Body of pancreas (tissue), 4 donors: ENCODE data around the gene SMG5. TPM values are rescaled to one million over a fixed set of nuclear protein-coding genes. Genes with fewer than 3 reads are reported as not detected.

Experiments used
- ATAC-seq: fragments of 150-250 bp; one replicate; pipeline ENCODE4 v1.9.1; 2016
- DNase-seq, 4 donors: peaks; one replicate each; pipeline ENCODE4 v3.0.0-alpha.2; 2019
- H3K27ac ChIP-seq, 4 donors: fragments of 200-600 bp; sonication (generic); 1 replicate in 3 of 4; 2 replicates in 1 of 4; pipeline versions ENCODE4 v1.5.1 to v1.6.1; 2016 to 2019; ENCODE audit warnings: mild to moderate bottlenecking in 1 of 4, mixed read lengths in 1 of 4, moderate library complexity in 1 of 4
- H3K27me3 ChIP-seq, 2 donors: fragments of 200-600 bp; sonication (generic); one replicate each; pipeline ENCODE4 v1.6.0; 2016; ENCODE audit warnings: mild to moderate bottlenecking in 1 of 2
- H3K36me3 ChIP-seq, 2 donors: fragments of 200-600 bp; sonication (generic); replicated peaks in 1 of 2; 2 replicates each; pipeline ENCODE4 v1.5.1; 2016; ENCODE audit warnings: low read depth in 2 of 2; ENCODE audit not compliant: insufficient read depth in 1 of 2
- H3K4me1 ChIP-seq: fragments of 200-600 bp; sonication (generic); one replicate; pipeline ENCODE4 v1.6.0; 2016
- H3K4me3 ChIP-seq, 2 donors: fragments of 200-600 bp; sonication (generic); 1 replicate in 1 of 2; 2 replicates in 1 of 2; pipeline ENCODE4 v1.5.1; 2016 to 2019
- H3K9me3 ChIP-seq, 3 donors: fragments of 200-600 bp; sonication (generic); 1 replicate in 2 of 3; 2 replicates in 1 of 3; pipeline ENCODE4 v1.5.1; 2016
- POLR2A ChIP-seq, 3 donors: fragments of 450-650 bp; IDR thresholded peaks; one replicate each; pipeline ENCODE4 v1.6.1; 2016; ENCODE audit warnings: antibody characterized with exemption in 3 of 3, mild to moderate bottlenecking in 2 of 3
- whole genome bisulfite sequencing, 2 donors: methylation state at CpG; one replicate each; pipeline ENCODE4 v1.1.5; 2017; 5-methylcytosine and 5-hydroxymethylcytosine counted together
- intact Hi-C: fragments of 100-400 bp; cut with DNase I; formaldehyde crosslinking; loops from one replicate; pipeline ENCODE4 v1.15.1; 2023
- total RNA-seq, 2 donors: library from RNA; depleted of rRNA; stranded (reverse); fragments of >200 nt; gene quantifications; one replicate each; pipeline ENCODE4 v1.1.0, GENCODE V29; 2016
- TF ChIP-seq, protein P1 (sequence below), 7 experiments: fragments of 450-650 bp in 4 of 7; fragments of 200-600 bp in 3 of 7; sonication (generic) in 3 of 7; IDR thresholded peaks; one replicate each; pipeline ENCODE4 v1.5.1; 2016 to 2019; ENCODE audit warnings: antibody characterized with exemption in 7 of 7

Gene SMG5
- total RNA-seq, 2 donors from 2014 or later, result 28.3 to 35.6 TPM

DNA sequence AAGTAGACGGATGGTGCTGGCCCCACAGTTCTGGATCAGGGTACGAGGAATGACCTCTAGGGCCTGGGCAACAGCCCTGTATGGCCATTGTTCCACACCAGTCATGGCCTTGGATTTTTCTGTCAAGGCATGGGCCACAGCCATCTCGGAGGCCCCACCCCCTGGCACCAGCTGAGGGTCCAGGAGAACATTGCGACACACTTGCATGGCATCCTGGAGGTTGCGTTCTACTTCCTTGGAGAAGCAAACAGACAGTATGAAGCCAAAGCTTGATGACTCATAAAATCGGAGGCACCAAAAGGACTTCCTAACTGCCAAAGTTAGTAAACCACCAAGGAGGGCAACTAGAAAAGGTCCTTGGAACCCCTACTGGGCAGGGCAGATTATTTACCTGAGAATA lies 28.3 kb upstream of the SMG5 start:
- DNase-seq, result peak in 1 of 4 donors; percentile 23
- H3K36me3 ChIP-seq, result peaks cover 19 to 57% of the 10 kb centered on the region in 2 donors
- no peak for ATAC-seq
- no peak overlapping the region for H3K27ac ChIP-seq
- no peaks in the 10 kb centered on the region for H3K27me3 ChIP-seq
- no peaks in the 10 kb centered on the region for H3K9me3 ChIP-seq
- 84 to 85% methylated on average over 4 to 6 of the region's 6 CpGs for WGBS, 2 donors
- intact Hi-C loops, result no loop called here
- no peaks in the 10 kb centered on the region for H3K4me1 ChIP-seq
- TF ChIP-seq, protein P1, sequence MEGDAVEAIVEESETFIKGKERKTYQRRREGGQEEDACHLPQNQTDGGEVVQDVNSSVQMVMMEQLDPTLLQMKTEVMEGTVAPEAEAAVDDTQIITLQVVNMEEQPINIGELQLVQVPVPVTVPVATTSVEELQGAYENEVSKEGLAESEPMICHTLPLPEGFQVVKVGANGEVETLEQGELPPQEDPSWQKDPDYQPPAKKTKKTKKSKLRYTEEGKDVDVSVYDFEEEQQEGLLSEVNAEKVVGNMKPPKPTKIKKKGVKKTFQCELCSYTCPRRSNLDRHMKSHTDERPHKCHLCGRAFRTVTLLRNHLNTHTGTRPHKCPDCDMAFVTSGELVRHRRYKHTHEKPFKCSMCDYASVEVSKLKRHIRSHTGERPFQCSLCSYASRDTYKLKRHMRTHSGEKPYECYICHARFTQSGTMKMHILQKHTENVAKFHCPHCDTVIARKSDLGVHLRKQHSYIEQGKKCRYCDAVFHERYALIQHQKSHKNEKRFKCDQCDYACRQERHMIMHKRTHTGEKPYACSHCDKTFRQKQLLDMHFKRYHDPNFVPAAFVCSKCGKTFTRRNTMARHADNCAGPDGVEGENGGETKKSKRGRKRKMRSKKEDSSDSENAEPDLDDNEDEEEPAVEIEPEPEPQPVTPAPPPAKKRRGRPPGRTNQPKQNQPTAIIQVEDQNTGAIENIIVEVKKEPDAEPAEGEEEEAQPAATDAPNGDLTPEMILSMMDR (IDR thresholded peaks at IDR 0.05), result no peak
- TF ChIP-seq POLR2A (IDR thresholded peaks at IDR 0.05), result no peak
- H3K4me3 ChIP-seq, result no peak overlapping the region

DNA sequence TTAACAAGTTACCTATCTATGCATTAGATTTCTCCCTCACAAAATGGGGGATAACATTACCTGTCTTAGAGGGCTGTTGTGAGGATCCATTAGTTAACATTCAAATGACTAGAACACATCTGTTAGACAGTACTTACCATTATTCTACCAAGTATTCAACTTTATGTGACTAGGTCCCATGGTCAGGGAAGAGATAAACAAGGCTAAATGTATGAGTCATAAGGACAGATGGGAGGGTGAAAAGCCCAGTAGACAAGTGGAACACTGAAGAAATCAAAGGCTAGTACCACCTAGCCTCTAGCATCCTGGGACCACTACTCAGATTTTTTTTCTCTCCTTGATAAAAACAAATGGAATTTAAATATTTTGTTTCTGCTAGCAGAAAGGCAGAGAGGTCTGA lies 25.5 kb upstream of the SMG5 start:
- DNase-seq, result no peak
- TF ChIP-seq, protein P1 (IDR thresholded peaks at IDR 0.05), result no peak
- no peak for TF ChIP-seq POLR2A (IDR thresholded peaks at IDR 0.05)
- H3K4me3 ChIP-seq, result no peak overlapping the region
- no peaks in the 10 kb centered on the region for H3K4me1 ChIP-seq
- no peaks in the 10 kb centered on the region for H3K27me3 ChIP-seq
- no peak overlapping the region for H3K27ac ChIP-seq
- no peaks in the 10 kb centered on the region for H3K9me3 ChIP-seq
- no peak for ATAC-seq
- peaks cover 19 to 41% of the 10 kb centered on the region in 2 donors for H3K36me3 ChIP-seq
- intact Hi-C loops, result no loop called here

DNA sequence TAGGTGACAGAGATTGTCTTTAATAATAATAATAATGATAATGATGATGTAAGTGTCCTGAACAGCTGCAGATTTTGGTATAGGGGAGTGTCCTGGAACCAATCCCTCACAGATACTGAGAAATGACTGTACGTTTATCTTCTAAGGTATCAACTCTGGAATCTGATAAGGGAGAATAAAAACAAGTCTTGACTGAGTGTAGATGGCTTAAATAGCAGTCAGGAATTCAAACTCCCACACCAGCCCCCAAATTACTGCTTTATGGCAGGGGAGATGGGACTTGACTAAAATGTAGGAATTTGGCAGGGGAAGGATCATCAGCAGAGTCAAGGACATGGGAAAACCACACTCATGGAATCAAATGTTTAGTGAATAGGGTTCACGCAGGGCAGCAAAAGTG lies 22.6 kb upstream of the SMG5 start:
- no peak overlapping the region for H3K27ac ChIP-seq
- DNase-seq, result no peak
- 65 to 66% methylated on average over 2 of the region's 2 CpGs for WGBS, 2 donors
- intact Hi-C loops, result no loop called here
- no peaks in the 10 kb centered on the region for H3K4me1 ChIP-seq
- TF ChIP-seq, protein P1 (IDR thresholded peaks at IDR 0.05), result no peak
- no peak for TF ChIP-seq POLR2A (IDR thresholded peaks at IDR 0.05)
- H3K36me3 ChIP-seq, result peaks cover 11 to 20% of the 10 kb centered on the region in 2 donors
- no peak for ATAC-seq
- H3K4me3 ChIP-seq, result no peak overlapping the region
- no peaks in the 10 kb centered on the region for H3K9me3 ChIP-seq
- H3K27me3 ChIP-seq, result no peaks in the 10 kb centered on the region

DNA sequence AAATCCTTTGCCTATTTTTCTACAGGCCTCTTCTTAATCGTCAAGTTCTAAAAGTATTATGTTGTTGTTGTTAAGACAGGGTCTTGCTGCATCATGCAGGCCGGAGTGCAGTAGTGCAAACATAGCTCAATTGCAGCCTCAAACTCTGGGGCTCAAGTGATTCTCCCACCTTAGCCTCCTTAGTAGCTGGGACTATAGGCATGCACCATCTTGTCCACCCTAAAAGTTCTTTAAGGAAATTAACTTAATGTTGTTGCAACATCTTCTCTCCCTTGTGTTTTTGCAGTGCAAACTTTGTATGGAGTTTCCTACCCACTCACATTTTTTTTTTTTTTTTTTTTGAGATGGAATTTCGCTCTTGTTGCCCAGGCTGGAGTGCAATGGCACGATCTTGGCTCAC lies 20.6 kb upstream of the SMG5 start:
- intact Hi-C loops, result no loop called here
- peaks cover 0 to 6% of the 10 kb centered on the region in 2 donors for H3K36me3 ChIP-seq
- no peak overlapping the region for H3K4me3 ChIP-seq
- H3K9me3 ChIP-seq, result no peaks in the 10 kb centered on the region
- H3K27ac ChIP-seq, result no peak overlapping the region
- DNase-seq (no peak), ATAC-seq (no peak)
- WGBS, 2 donors, result 95 to 96% methylated on average over 4 of the region's 4 CpGs
- TF ChIP-seq, protein P1 (IDR thresholded peaks at IDR 0.05), result no peak
- TF ChIP-seq POLR2A (IDR thresholded peaks at IDR 0.05), result no peak
- no peaks in the 10 kb centered on the region for H3K4me1 ChIP-seq
- no peaks in the 10 kb centered on the region for H3K27me3 ChIP-seq

DNA sequence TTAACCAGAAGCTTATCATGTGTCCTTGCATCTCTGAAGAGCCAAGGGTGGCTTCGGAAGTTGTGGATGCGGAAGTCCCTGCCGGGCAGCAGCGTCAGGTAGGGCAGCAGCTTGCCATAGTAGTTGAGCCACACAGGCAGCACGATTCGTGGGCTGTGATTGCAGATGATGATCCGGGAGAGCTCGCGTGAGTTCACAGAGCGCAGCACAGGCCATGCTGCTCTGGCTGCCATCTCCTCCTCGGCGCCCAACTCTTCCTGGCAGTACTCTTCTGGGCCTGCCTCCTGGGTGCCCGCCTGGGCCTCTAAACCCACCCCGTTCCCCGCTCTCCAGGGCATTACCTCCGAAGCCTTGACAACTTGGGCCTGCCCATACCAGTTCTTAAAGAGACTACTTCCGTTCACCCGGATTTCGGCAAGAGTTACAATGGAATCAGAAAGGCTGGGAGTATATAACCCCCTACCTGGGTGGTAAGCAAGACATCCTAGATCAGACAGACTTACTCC lies 16.3 kb upstream of the SMG5 start, which contains the start of gene VHLL:
TSS of gene VHLL (minus strand) at position 456 of the 506 bp plus-strand sequence. CDS start at position 338, 118 bp downstream.
- DNase-seq (no peak), ATAC-seq (no peak)
- no peaks in the 10 kb centered on the region for H3K36me3 ChIP-seq
- intact Hi-C loops, result no loop called here
- TF ChIP-seq POLR2A (IDR thresholded peaks at IDR 0.05), result no peak
- TF ChIP-seq, protein P1 (IDR thresholded peaks at IDR 0.05), result no peak
- no peak within 1 kb of the TSS for H3K27ac ChIP-seq
- no peak within 1 kb of the TSS for H3K4me3 ChIP-seq
- WGBS, 2 donors, result 83 to 87% methylated on average over 19 of the region's 19 CpGs
- H3K4me1 ChIP-seq, result peaks cover 14% of the 10 kb centered on the region
- H3K27me3 ChIP-seq, result no peaks in the 10 kb centered on the region
- H3K9me3 ChIP-seq, result no peaks in the 10 kb centered on the region
